Keratinocyte (primary cell): Measurements from ENCODE around the gene SPTBN1. TPM values are rescaled to one million over a fixed set of nuclear protein-coding genes. Genes with fewer than 3 reads are reported as not detected.

Experiments used
- DNase-seq: peaks from one replicate; pipeline ENCODE4 v3.0.0-alpha.2; 2011; ENCODE audit warnings: low read depth, missing footprints, low spot score
- FAIRE-seq: peaks from 2 replicates; lab custom pipeline; 2011; peaks lifted over from hg19 to GRCh38; lab: Jason Lieb, UNC
- H2AFZ ChIP-seq: 2 replicates; pipeline ENCODE4 v1.6.0; 2012; ENCODE audit warnings: low read length, control low read depth, inconsistent platforms; ENCODE audit not compliant: control insufficient read depth
- H3K27ac ChIP-seq: 2 replicates; pipeline ENCODE4 v1.5.1; 2011; ENCODE audit warnings: low read length; ENCODE audit not compliant: control insufficient read depth, insufficient read depth
- H3K27me3 ChIP-seq: 3 replicates; pipeline ENCODE4 v1.6.0; 2011; ENCODE audit warnings: low read length; ENCODE audit not compliant: control insufficient read depth, insufficient read depth; ENCODE audit errors: extremely low read depth
- H3K36me3 ChIP-seq, 2 experiments: 2 replicates in 1 of 2; 3 replicates in 1 of 2; pipeline ENCODE4 v1.5.1; 2011; ENCODE audit warnings: low read length in 2 of 2, mild to moderate bottlenecking in 1 of 2; ENCODE audit not compliant: control insufficient read depth in 2 of 2, insufficient read depth in 2 of 2; ENCODE audit errors: extremely low read depth in 1 of 2
- H3K4me1 ChIP-seq: 3 replicates; pipeline ENCODE4 v1.5.1; 2011; ENCODE audit warnings: low read length; ENCODE audit not compliant: control insufficient read depth, insufficient read depth; ENCODE audit errors: extremely low read depth
- H3K4me2 ChIP-seq: 3 replicates; pipeline ENCODE4 v1.6.0; 2011; ENCODE audit warnings: low read depth, low read length; ENCODE audit not compliant: control insufficient read depth, insufficient read depth; ENCODE audit errors: extremely low read depth
- H3K4me3 ChIP-seq, 3 experiments: fragments of 200-600 bp in 1 of 3; sonication (generic) in 1 of 3; 2 replicates in 2 of 3; 3 replicates in 1 of 3; pipeline ENCODE4 v1.5.1; 2011 to 2016; ENCODE audit warnings: low read length in 3 of 3, mild to moderate bottlenecking in 3 of 3, control low read depth in 2 of 3, inconsistent platforms in 1 of 3, low read depth in 1 of 3, mixed read lengths in 1 of 3, mixed run types in 1 of 3, moderate library complexity in 1 of 3; ENCODE audit not compliant: control insufficient read depth in 2 of 3, insufficient read depth in 2 of 3; ENCODE audit errors: extremely low read depth in 1 of 3
- H3K79me2 ChIP-seq: 2 replicates; pipeline ENCODE4 v1.6.0; 2012; ENCODE audit warnings: low read length; ENCODE audit not compliant: control insufficient read depth, insufficient read depth
- H3K9ac ChIP-seq: 3 replicates; pipeline ENCODE4 v1.6.0; 2011; ENCODE audit warnings: low read length; ENCODE audit not compliant: control insufficient read depth, insufficient read depth; ENCODE audit errors: extremely low read depth
- H3K9me1 ChIP-seq: 3 replicates; pipeline ENCODE4 v1.6.0; 2011; ENCODE audit warnings: low read length; ENCODE audit not compliant: control insufficient read depth, insufficient read depth; ENCODE audit errors: extremely low read depth
- H3K9me3 ChIP-seq: 2 replicates; pipeline ENCODE4 v1.5.1; 2012; ENCODE audit warnings: low read depth, low read length; ENCODE audit not compliant: control insufficient read depth
- H4K20me1 ChIP-seq: 3 replicates; pipeline ENCODE4 v1.6.0; 2011; ENCODE audit warnings: low read length; ENCODE audit not compliant: control insufficient read depth, insufficient read depth; ENCODE audit errors: extremely low read depth
- CTCF ChIP-seq, 3 experiments: IDR thresholded peaks in 1 of 3; conservative IDR thresholded peaks in 1 of 3; optimal IDR thresholded peaks in 1 of 3; 2 replicates in 2 of 3; 3 replicates in 1 of 3; pipeline versions ENCODE3 to v1.5.1; 2011; ENCODE audit warnings: low read length in 3 of 3, mild to moderate bottlenecking in 3 of 3, moderate library complexity in 2 of 3, control low read depth in 1 of 3, inconsistent platforms in 1 of 3; ENCODE audit not compliant: insufficient read depth in 2 of 3; ENCODE audit errors: extremely low read depth in 1 of 3
- EZH2 ChIP-seq: IDR thresholded peaks from one replicate; pipeline ENCODE4 v1.6.1; 2012; ENCODE audit warnings: inconsistent platforms, mild to moderate bottlenecking, low read length, moderate library complexity
- dilution Hi-C: fragments of 300-500 bp; cut with MboI; formaldehyde crosslinking; loops from one replicate; pipeline ENCODE4 v1.7.0; 2020; ENCODE audit warnings: low sequenced_read_pairs; ENCODE audit not compliant: extremely low pct_ligation_motif_present
- polyA plus RNA-seq, 5 experiments: library from polyadenylated mRNA; depleted of rRNA in 3 of 5; stranded (reverse) in 3 of 5; stranded (forward) in 1 of 5; unstranded in 1 of 5; fragments of >200 nt; gene quantifications; 1 replicate in 1 of 5; 2 replicates in 3 of 5; 3 replicates in 1 of 5; pipeline versions ENCODE4 v1.2.1 to v1.2.3, GENCODE V29; 2011 to 2012; ENCODE audit warnings: missing spikeins in 2 of 5, low read depth in 1 of 5, low replicate concordance in 1 of 5

Gene SPTBN1
- polyA plus RNA-seq, 1 donor (not counting 4 experiments of a cell fraction or from before 2014, with no cell fraction given) = 40.0 TPM

GRCh38 chr2:54606393-54606958 is 150.3 kb downstream of the SPTBN1 start:
- H3K79me2 ChIP-seq = peaks cover 91% of the 10 kb centered on the region
- no peaks in the 10 kb centered on the region for H3K27me3 ChIP-seq
- no peak for TF ChIP-seq EZH2
- TF ChIP-seq CTCF (optimal IDR thresholded peaks at IDR 0.05 in 1 of 3, IDR thresholded peaks at IDR 0.05 in 1 of 3, conservative IDR thresholded peaks at IDR 0.05 in 1 of 3; ENCODE audit: extremely low read depth in 1 of 3, insufficient read depth in 2 of 3, low read length in 3 of 3) = no peak
- no peak overlapping the region for H3K4me3 ChIP-seq
- H3K9ac ChIP-seq = no peak overlapping the region
- peak overlapping the region; percentile 35 for H3K4me2 ChIP-seq
- H3K27ac ChIP-seq = no peak overlapping the region
- dilution Hi-C loops = no loop called here
- peaks cover 5% of the 10 kb centered on the region for H4K20me1 ChIP-seq
- no peaks in the 10 kb centered on the region for H3K9me3 ChIP-seq
- H3K36me3 ChIP-seq = peaks cover 0 to 3% of the 10 kb centered on the region in 2 experiments
- H3K4me1 ChIP-seq = peaks cover 22% of the 10 kb centered on the region
- DNase-seq (no peak), FAIRE-seq (no peak)
- no peak overlapping the region for H2AFZ ChIP-seq
- H3K9me1 ChIP-seq = peaks cover 4% of the 10 kb centered on the region

DNA sequence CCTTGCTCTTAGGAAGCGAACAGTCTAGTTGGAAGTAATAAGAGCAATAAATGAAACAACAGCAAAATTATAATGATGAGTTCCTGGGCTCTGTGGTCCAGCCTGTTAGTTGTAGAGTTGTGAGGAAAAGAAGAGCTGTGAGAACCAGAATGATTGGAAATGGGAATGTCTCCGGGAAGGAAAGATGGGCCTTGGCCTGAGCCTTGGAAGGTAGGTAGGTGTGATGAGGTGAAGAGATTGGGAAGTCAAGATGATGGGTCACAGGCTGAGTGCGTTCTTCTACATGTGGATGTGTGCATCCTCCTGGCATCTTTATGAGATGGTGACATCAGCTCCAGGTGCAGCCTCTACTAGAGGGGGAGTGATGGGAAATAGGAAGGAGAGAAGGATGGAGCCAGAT is 152.1 kb downstream of the SPTBN1 start:
- H3K9me3 ChIP-seq = no peaks in the 10 kb centered on the region
- no peak overlapping the region for H3K4me2 ChIP-seq
- dilution Hi-C loops = no loop called here
- no peak overlapping the region for H2AFZ ChIP-seq
- no peak overlapping the region for H3K4me3 ChIP-seq
- peaks cover 7% of the 10 kb centered on the region for H4K20me1 ChIP-seq
- H3K9ac ChIP-seq = no peak overlapping the region
- H3K4me1 ChIP-seq = peaks cover 20% of the 10 kb centered on the region
- H3K27me3 ChIP-seq = no peaks in the 10 kb centered on the region
- H3K79me2 ChIP-seq = peaks cover 86% of the 10 kb centered on the region
- TF ChIP-seq CTCF (optimal IDR thresholded peaks at IDR 0.05 in 1 of 3, IDR thresholded peaks at IDR 0.05 in 1 of 3, conservative IDR thresholded peaks at IDR 0.05 in 1 of 3; ENCODE audit: extremely low read depth in 1 of 3, insufficient read depth in 2 of 3, low read length in 3 of 3) (no peak), EZH2 (no peak)
- H3K36me3 ChIP-seq = peaks cover 7 to 12% of the 10 kb centered on the region in 2 experiments
- H3K9me1 ChIP-seq = peaks cover 2% of the 10 kb centered on the region
- DNase-seq = no peak
- FAIRE-seq = no peak
- H3K27ac ChIP-seq = no peak overlapping the region
